GM06990 (cell line): ENCODE measurements around the gene KRTAP10-11.

Source experiments
- DNase-seq: peaks from one replicate; pipeline ENCODE4 v3.0.0-alpha.2; 2011; ENCODE audit not compliant: insufficient read length; ENCODE audit errors: extremely low read depth
- H3K27me3 ChIP-seq: replicated peaks from 2 replicates; pipeline ENCODE4 v1.6.0; 2011; ENCODE audit warnings: low read length; ENCODE audit not compliant: control insufficient read depth, insufficient read depth
- H3K36me3 ChIP-seq: 2 replicates; pipeline ENCODE4 v1.5.1; 2011; ENCODE audit warnings: low read length; ENCODE audit not compliant: control insufficient read depth, insufficient read depth
- H3K4me3 ChIP-seq: replicated peaks from 2 replicates; pipeline ENCODE4 v1.5.1; 2011; ENCODE audit warnings: low read depth, mild to moderate bottlenecking, control low read depth, low read length
- CTCF ChIP-seq: IDR thresholded peaks from 2 replicates; pipeline ENCODE4 v1.5.1; 2011; ENCODE audit warnings: low read length, control low read depth, mild to moderate bottlenecking, inconsistent platforms; ENCODE audit not compliant: insufficient read depth, poor library complexity, severe bottlenecking

Gene KRTAP10-11

GRCh38 chr21:44670642-44671432 lies 24.6 kb downstream of the KRTAP10-11 start:
- DNase-seq, result no peak
- H3K36me3 ChIP-seq, result no peaks in the 10 kb centered on the region
- no peak for TF ChIP-seq CTCF
- H3K27me3 ChIP-seq, result peaks cover 2% of the 10 kb centered on the region; the same call in 1 of the 2 replicates
- no peak overlapping the region for H3K4me3 ChIP-seq

GRCh38 chr21:44671911-44672310 lies 25.7 kb downstream of the KRTAP10-11 start:
- no peak for DNase-seq
- TF ChIP-seq CTCF, result no peak
- Histone ChIP-seq H3K4me3 (no peak overlapping the region), H3K27me3 (peaks cover 2% of the 10 kb centered on the region; the same call in 1 of the 2 replicates), H3K36me3 (no peaks in the 10 kb centered on the region)

- Histone ChIP-seq H3K27me3 (no peaks in the 10 kb centered on the region; the same call in none of the 2 replicates), H3K36me3 (no peaks in the 10 kb centered on the region), H3K4me3 (no peak overlapping the region)
- DNase-seq, result no peak
- TF ChIP-seq CTCF, result no peak
These were observed 31.7 kb downstream of the KRTAP10-11 start for GRCh38 chr21:44677881-44678280.

- TF ChIP-seq CTCF, result no peak
- Histone ChIP-seq H3K36me3 (no peaks in the 10 kb centered on the region), H3K4me3 (no peak overlapping the region), H3K27me3 (no peaks in the 10 kb centered on the region; the same call in none of the 2 replicates)
- DNase-seq, result no peak
These were observed 34.9 kb downstream of the KRTAP10-11 start for GRCh38 chr21:44681152-44681551.

GRCh38 chr21:44681861-44682579 lies 35.8 kb downstream of the KRTAP10-11 start, which contains the start of gene KRTAP12-1:
KRTAP12-1 (minus strand) TSS chr21:44682163; CDS start chr21:44682123, 40 bp downstream.
- no peak for TF ChIP-seq CTCF
- no peak within 1 kb of the TSS for H3K4me3 ChIP-seq
- H3K36me3 ChIP-seq, result no peaks in the 10 kb centered on the region
- no peak for DNase-seq
- H3K27me3 ChIP-seq, result no peaks in the 10 kb centered on the region; the same call in none of the 2 replicates
